Left colon (tissue), 2 donors: ENCODE measurements around the gene DSCAML1. TPM values are rescaled to one million over a fixed set of nuclear protein-coding genes. Genes with fewer than 3 reads are reported as not detected.

Source experiments
- ATAC-seq: fragments of 200-7000 bp; cut with Tn5 transposase; one replicate; pipeline ENCODE4 v1.9.1; 2020; ENCODE audit warnings: mild to moderate bottlenecking, moderate library complexity
- DNase-seq, 2 donors: peaks; one replicate each; pipeline ENCODE4 v3.0.0-alpha.2; 2020
- intact Hi-C, 2 donors: fragments of 100-400 bp; cut with DNase I in 1 of 2; cut with micrococcal nuclease in 1 of 2; formaldehyde crosslinking; loops; one replicate each; pipeline versions ENCODE4 v1.11.2 to v1.14.0; 2022; cut with DNase I, micrococcal nuclease
- total RNA-seq, 2 donors: library from RNA; stranded (reverse); fragmentation: NEBNext Ultra II Directional; extraction: Animal tissue kit (Norgen Biotek cat#: 25700); gene quantifications; one replicate each; pipeline ENCODE4 v1.2.1, GENCODE V29; 2021
- donor health status: DM: no; HTN: no; CAD: no.
- donor health status: DM: yes; HTN: yes; CAD: no.

Gene DSCAML1
- total RNA-seq, 2 donors from 2014 or later: 3.6 to 8.6 TPM

DNA sequence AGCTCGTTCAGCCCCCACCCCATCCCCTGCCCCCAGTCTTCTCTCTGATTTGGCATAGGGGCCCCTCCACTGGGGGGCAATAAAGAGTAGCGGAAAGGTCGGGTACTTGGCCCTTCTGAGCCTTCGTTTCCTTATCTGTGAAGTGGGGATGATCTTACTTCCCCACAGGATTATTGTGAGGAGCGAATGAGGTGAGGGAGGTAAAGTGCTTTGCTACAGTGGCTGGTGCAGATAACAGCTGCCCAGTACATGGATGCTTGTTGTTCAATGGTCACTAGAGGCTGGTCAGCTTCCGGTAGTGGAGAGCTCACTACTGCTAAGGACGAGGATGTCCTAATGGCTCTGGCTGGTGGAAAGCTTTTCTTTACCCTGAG, 368.2 kb downstream of the DSCAML1 start:
- DNase-seq (no peak), ATAC-seq (no peak)
- intact Hi-C loops: loop anchor here (5.0 to 10.0 kb wide), 2 partner anchors 378 to 386 kb away; no protein-coding TSS in a partner anchor

DNA sequence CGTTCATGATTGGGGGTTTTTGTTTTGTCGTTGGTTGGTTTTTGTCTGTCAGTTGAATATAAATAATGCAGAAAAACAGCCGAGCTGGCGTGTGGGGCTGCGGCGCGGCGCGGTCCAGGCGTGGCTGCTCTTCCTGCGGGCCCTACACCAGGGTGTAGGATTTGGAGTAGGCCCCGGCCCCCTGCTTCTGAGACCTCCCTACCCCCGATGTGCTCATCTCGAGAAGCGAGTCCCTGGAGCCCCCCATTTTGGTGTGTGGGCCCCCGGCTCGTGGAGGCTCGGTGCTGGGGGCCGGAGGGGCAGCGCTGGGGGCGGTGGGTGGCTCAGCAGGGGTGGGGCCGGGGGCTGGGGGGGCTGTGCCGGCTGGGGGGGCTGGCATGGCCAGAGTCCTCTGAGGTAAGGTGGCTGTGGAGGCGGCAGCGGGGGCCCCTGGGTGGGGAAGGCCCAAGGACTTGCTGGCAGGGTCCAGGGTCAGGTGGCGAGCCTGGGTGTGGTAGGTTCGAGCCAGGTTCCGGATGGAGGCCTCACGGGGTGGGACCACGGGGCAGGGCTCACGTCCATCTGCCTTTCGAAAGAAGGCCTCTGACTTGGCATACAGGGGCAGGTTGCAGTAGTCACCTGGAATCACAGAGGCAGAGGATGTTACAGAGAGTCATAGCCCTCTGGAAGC, 368.7 kb downstream of the DSCAML1 start:
- ATAC-seq (no peak), DNase-seq (no peak)
- intact Hi-C loops: loop anchor here (5.0 to 10.0 kb wide), 2 partner anchors 379 to 386 kb away; no protein-coding TSS in a partner anchor

DNA sequence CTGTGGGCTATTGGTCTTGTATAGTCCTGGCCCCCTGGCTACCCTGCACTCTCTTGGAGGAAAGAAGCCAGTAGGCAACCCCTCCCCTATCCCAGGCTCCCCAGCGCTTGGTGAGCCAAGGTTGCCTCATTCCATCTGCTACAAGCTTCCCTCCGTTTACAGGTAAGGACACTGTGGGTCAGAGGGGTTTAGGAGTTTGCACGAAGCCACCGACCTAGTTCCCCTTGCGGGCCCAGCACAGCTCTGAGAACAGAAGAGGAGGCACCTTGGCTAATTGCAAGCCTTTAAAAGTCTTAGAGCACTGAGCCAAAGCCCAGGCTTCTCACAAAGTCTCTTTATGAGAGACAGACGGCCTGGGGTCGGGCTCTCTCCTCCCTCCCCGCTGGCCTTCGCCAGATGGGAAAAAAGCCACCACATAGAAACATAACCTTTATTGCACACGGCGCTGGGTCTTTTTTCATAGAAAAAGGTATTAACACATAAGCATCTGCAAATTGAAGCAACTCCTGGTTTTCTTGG, 369.6 kb downstream of the DSCAML1 start:
- ATAC-seq: no peak
- no peak for DNase-seq
- intact Hi-C loops: loop anchor here (5.0 to 10.0 kb wide), 2 partner anchors 380 to 387 kb away; no protein-coding TSS in a partner anchor

DNA sequence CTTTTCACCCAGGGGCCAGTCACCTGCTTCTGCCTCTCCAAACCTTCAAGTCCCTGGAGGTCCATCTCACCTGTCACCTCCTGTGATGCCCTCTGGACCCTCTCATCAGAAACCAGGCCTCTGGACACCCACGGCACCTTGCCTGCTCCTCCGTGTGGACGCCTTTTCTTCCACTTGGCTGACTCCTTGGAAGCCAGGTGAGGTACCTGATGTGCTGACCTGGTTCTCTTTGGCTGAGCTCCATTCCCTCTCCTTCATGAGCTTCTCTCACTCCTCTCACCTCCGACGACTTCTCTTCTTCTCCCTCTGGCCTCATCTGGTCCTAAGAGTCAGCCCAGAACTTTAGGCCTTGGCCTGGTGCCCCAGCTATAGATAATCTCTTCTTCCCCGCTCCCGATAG, 370.1 kb downstream of the DSCAML1 start:
- intact Hi-C loops: loop anchor here (5.0 to 10.0 kb wide), 2 partner anchors 380 to 388 kb away; no protein-coding TSS in a partner anchor
- ATAC-seq (no peak), DNase-seq (no peak)

DNA sequence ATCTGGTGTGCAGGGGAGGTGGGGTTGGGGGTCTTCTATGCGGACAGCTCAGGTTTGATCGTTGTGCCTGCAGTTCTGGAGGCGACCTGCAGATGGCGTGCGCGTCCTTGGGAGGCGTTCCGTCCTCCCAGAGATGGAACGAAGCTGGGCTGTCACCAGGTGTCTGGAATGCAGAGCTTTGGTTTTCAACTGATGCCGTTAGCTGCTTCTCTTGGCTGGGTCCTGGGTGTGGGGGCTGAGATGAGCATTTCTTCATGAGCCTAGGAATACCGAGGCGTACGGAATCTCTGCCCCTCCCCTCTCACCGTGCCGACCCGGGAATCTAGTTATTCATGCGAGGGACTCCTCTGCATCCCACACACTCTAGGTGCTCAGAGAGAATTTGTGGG, 370.7 kb downstream of the DSCAML1 start:
- peak; percentile 68 for ATAC-seq
- DNase-seq: peak; percentile 41 to 71
- intact Hi-C loops: loop anchor here (5.0 to 10.0 kb wide), 2 partner anchors 381 to 389 kb away; no protein-coding TSS in a partner anchor

DNA sequence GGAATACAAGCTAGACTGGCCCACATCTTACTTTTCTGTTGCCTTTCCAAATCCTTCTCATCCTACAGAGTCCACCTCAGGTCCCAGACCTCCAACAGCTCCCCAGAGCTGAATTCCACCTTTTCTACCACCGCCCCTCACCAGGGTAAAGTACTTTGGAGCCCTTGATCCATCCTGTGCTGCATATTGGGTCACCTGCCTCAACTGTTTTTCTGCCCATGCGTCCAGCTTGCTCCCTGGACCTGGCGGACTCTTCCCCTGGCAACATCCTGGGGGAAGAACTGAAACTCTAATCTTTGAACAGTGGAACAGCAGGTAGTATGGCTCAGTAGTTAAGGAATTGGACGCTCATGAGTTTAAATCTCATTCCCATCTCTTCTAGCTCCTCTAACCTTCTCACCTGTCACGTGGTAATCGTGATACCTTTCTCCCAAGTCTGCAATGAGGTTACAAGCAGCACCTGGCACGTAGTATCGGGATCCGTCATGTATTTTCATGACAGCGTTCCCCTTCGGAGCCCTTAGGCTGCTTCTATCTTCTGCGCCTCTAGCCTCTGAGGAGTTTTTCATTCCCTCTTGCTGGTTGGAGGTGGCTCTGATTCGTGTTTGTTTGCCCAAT, 371.2 kb downstream of the DSCAML1 start:
- no peak for ATAC-seq
- intact Hi-C loops: loop anchor here (5.0 to 10.0 kb wide), 2 partner anchors 382 to 389 kb away; no protein-coding TSS in a partner anchor

DNA sequence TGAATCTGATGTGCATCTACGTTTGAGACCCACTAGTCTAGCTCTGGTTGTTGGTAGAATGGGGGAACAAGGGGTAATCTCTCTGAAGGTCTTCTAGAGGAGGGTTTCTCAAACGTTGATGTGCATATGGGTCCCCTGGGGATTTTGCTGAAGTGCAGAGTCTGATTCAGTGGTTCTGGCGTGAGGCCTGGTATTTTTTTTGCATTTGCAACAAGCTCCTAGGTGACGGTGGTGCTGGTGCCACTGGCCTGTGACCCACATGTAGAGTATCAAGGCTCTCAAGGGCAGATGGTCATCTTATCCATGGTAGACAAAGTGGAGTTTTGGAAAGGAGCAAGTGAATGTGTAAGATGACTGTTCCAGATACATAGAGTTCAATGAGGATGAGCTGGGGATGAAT, 372.2 kb downstream of the DSCAML1 start:
- ATAC-seq (no peak), DNase-seq (no peak)
- intact Hi-C loops: loop anchor here (5.0 to 10.0 kb wide), 2 partner anchors 383 to 390 kb away; no protein-coding TSS in a partner anchor

More for the DNA sequence above, 371.2 kb downstream of the DSCAML1 start:
- no peak for DNase-seq

DNA sequence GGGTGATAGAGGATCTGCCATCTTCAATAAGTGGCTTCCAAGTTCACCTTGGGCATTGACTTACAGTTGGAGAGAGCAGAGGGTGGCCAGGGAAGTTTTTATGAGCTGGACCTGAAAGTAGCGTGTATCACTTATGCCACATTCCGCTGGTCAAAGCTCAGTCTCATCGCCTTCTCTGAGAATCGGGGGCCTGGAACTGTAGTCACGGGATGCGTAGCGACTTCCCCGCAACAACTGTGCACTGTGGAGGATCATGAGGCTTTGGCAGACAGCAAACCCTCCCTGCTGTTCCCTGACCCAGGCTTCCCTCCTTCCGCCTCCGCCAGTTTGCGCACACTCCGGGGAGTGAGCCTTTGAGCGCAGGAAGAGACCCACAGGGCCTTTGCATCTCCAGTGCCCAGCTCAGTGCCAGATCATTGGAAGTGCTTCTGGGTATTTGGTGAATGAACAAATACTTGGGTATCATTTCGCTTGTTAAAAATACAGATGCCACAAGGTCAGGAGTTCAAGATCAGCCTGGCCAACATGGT, 373.9 kb downstream of the DSCAML1 start:
- intact Hi-C loops: loop anchor here in 1 of 2 donors (10.0 kb wide), 1 partner anchor 392 kb away; no protein-coding TSS in a partner anchor
- DNase-seq: no peak
- no peak for ATAC-seq

DNA sequence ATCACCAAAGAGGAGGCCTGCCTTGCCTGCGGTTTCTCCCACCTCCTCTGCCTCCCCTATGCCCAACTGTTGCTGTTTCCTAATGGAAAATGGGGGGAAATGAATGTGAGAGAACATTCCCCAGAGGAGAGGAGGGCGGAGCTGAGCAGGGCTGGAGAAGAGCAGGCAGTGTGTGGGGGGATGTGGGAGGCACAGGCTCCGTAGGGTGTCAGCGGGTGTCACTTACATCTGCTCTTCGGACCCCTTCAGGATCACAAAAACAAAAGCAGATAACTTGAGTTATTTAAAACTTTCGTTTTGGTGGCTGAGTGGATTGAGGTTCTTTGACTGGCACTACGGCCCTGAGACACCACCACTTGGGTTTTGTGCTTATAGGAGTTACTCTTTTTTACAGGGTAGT, 375.5 kb downstream of the DSCAML1 start:
- intact Hi-C loops: loop anchor here in 1 of 2 donors (10.0 kb wide), 1 partner anchor 393 kb away; no protein-coding TSS in a partner anchor
- DNase-seq (no peak), ATAC-seq (no peak)

DNA sequence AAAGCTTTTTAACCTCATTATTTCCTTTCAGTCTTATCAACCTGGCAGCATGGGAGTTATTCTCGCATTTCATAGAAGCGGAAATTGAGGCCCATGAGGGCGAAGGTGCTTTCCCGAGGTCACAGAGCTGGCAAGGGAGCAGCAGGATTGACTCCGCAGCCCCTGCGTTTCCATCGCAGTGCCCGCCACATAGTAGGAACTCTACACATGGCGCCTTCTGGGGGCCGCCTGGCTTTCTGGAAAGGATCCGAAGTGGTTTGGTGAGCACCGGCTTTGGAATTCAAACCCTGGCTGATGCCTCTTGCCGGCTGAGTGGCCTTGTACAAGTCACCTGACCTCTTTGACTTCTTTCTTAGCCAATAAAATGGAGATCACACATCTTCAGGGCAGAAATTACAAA, 376.0 kb downstream of the DSCAML1 start:
- no peak for ATAC-seq
- intact Hi-C loops: loop anchor here in 1 of 2 donors (10.0 kb wide), 1 partner anchor 394 kb away; no protein-coding TSS in a partner anchor
- no peak for DNase-seq

DNA sequence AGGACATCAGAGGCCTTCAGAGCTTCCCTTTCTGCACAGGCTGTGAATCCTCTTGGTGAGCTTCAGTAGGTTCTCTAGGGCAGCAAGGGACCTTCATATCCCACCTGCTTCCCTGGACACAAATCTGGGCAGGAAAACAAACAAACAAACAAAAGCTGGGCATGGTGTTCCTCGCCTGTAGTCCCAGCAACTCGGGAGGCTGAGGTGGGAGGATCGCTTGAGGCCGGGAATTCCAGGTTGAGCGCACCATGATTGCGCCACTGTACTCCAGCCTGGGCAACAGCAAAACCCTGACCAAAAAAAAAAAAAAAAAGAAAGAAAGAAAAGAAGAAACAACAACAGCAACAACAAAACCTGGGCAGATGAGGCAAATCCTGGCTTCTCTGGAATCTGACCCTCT, 376.4 kb downstream of the DSCAML1 start:
- no peak for DNase-seq
- intact Hi-C loops: loop anchor here in 1 of 2 donors (10.0 kb wide), 1 partner anchor 394 kb away; no protein-coding TSS in a partner anchor

DNA sequence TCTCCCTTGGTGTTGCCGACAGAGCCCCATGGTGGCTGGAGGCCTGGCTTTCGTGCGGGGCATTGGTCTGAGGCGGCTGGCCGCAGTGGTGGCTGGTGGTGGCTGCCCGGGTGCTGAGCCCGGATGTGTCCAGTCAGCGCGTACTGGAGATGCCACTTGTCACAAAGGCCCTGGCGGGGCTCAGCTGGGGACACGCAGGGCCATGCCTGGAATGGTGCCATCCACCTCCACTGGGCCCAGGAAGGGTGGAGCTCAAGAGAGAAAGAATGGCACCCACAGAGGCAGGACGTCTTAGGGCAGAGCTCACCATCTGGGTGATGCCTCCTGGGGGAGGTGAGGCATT, 376.9 kb downstream of the DSCAML1 start:
- ATAC-seq (no peak), DNase-seq (no peak)
- intact Hi-C loops: loop anchor here in 1 of 2 donors (10.0 kb wide), 1 partner anchor 395 kb away; no protein-coding TSS in a partner anchor

More for the DNA sequence above, 376.4 kb downstream of the DSCAML1 start:
- no peak for ATAC-seq

DNA sequence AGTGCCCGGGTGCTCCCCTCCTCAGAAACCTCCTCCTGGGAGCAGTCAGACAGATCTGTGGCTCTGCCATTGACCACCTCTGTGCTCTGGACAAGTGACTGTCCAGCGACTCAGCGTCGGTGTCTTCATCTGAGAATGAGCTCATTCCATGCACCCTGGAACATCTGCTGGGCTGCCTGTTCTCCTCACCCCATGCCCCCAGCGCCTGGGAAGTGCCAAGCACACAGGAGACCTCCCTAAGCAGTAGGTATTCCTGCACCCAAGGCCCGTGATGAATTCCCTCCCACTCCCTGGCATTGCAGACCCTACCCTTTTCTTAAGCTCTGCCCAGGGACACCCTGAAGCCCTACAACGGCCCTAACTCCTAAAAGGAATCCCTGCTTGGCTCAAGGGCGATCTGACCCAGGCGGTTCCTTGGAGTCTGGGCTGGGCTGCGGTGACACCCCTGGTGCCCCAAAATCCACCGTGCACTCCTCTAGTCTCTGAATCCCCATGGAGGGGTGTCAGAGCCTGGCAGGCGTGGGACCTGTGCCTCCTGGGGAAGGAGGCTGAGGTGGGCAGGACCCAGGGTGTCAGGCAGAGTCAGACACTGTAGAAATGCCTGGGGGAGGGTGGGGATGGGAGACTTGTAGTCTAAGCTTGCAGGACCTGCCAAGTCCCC, 377.4 kb downstream of the DSCAML1 start:
- ATAC-seq: no peak
- intact Hi-C loops: loop anchor here in 1 of 2 donors (10.0 kb wide), 1 partner anchor 395 kb away; no protein-coding TSS in a partner anchor
- no peak for DNase-seq

DNA sequence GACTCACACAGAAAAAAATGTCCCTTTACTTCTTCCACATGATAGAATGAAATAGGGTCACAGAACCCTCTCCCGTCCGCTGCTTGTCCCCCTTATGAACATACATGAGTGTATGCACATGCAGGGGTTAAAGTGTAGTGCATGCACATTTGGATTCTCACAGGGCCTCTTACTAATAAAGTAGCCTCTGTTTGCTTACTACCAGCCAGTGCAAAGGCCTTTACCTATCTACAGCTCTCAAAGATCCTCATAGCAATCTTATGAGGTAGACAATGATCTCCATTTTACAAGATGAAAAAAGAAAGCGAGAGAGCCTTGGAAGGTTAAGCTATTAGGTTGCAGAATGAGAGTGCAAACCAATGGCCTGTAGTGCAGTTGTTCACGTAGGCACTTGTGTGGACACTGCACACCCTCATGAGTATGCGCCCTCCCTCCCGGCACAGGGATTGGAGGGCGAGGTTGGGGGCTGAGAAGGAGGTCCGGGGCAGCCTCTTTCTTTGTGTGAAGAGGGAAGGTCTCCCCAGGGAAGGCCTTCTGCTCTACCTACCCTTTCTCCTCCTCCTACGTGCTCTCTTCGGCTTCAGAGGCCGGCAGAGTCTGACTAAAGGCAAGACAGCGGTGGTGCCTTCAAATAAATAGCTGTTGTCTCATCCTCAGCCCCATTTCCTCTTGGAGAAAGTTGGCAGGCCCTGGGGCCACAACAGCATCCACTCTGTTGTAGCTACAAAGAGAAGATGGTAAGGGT, 378.1 kb downstream of the DSCAML1 start:
- DNase-seq (no peak), ATAC-seq (no peak)
- intact Hi-C loops: no loop called here

DNA sequence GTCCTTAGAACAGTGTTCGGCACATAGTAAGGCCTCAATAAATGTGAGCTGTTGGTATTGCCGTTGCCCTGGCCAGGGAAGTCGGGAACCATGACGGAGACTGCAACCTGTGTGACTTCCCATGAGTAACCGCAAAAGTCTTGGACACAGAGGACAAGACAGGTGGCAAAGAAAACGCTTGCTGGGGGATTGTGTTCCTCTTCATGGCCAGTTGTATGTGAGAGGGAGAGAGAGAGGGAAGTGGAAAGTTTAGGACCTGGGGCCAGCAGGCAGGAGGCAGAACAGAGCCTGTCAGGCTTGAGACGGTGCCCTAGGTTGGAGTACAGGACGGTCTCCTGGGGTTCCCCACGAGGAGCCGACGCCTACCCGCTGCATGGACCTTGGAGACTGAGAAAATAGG, 379.2 kb downstream of the DSCAML1 start:
- no peak for ATAC-seq
- no peak for DNase-seq
- intact Hi-C loops: no loop called here

DNA sequence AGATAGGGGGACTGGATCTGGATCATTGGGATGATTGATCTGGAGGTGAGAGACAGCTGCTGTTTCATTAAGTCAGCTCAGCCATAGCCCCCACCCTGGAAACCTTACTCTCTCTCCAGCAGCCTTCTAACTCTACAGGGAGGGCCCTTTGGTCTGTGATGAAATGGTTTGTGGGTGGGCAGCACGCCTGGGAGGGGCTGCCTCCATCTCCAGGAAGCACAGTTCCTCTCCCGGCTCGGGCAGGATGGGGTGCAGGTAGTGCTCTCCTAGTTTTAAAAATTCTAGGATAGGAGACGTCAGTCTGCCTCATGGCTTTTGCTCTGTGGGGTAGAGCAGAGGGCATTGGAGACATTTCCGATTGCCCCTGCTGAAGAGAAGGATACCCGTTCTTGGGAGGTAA, 379.7 kb downstream of the DSCAML1 start:
- DNase-seq (no peak), ATAC-seq (no peak)
- intact Hi-C loops: no loop called here

DNA sequence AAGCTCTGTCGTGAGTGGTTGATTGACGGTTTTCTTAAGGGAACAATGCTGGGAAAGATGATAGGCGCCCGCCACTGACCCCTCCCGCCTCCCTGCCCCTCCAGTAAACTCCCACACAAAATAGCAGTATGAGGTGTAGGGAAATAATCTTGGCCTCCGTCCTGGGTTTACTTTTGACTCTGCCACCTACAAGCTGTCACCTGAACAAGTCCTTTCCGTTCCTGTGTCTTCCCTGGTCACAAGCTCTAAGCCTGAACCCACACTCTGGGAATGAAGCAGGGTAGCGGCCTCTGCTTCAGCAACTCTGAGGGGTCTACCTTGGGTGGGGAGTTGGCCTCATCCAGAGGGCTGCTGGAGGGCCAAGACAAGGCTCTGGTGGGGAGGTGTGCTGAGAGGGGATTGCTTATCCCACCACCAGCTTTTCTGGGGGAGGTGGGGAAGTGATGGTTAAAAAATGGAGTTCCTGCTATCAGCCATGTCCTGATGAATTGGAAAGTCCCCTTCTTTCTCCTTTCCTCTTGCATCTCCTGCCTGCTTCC, 381.6 kb downstream of the DSCAML1 start:
- ATAC-seq: no peak
- intact Hi-C loops: no loop called here
- DNase-seq: peak in 1 of 2 donors; percentile 7

DNA sequence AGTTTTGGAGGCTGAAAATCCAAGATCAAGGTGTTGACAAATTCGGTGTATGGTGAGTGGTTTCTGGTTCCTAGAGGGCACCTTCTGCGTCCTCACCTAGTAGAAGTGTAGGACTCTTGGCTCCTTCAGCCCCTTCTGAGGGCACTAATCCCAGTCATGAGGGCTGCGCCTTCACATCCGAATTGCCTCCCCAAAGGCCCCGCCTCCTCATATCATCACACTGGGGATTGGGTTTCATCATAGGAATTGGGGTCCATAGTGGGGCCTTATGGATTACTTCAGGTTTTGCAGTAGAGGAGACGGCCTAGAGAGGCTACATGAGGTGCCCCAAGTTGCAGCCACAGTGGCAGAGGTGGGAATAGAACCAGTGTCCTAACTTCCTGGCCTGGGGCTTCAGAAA, 382.3 kb downstream of the DSCAML1 start:
- no peak for DNase-seq
- intact Hi-C loops: no loop called here
- no peak for ATAC-seq
